Sigmoid colon (tissue), 4 donors: Measurements from ENCODE around the gene KCNJ16.

ENCODE experiments used
- EP300 ChIP-seq, 4 donors: sonication (generic); formaldehyde crosslinking; IDR thresholded peaks; one replicate each; pipeline ENCODE4 v1.6.1; 2017; ENCODE audit warnings: antibody characterized with exemption in 4 of 4
- TF ChIP-seq, protein P1 (sequence below), 4 experiments: fragments of 450-650 bp in 3 of 4; fragments of 200-600 bp in 1 of 4; IDR thresholded peaks; one replicate each; pipeline ENCODE4 v1.5.1; 2016 to 2019; ENCODE audit warnings: antibody characterized with exemption in 4 of 4, mild to moderate bottlenecking in 3 of 4, moderate library complexity in 2 of 4

- TF ChIP-seq, protein P1, sequence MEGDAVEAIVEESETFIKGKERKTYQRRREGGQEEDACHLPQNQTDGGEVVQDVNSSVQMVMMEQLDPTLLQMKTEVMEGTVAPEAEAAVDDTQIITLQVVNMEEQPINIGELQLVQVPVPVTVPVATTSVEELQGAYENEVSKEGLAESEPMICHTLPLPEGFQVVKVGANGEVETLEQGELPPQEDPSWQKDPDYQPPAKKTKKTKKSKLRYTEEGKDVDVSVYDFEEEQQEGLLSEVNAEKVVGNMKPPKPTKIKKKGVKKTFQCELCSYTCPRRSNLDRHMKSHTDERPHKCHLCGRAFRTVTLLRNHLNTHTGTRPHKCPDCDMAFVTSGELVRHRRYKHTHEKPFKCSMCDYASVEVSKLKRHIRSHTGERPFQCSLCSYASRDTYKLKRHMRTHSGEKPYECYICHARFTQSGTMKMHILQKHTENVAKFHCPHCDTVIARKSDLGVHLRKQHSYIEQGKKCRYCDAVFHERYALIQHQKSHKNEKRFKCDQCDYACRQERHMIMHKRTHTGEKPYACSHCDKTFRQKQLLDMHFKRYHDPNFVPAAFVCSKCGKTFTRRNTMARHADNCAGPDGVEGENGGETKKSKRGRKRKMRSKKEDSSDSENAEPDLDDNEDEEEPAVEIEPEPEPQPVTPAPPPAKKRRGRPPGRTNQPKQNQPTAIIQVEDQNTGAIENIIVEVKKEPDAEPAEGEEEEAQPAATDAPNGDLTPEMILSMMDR (IDR thresholded peaks at IDR 0.05), result no peak
- TF ChIP-seq EP300 (IDR thresholded peaks at IDR 0.05), result no peak
These were observed 27.5 kb downstream of the KCNJ16 start for GRCh38 chr17:70102531-70102930.
